H1 (cell line): ENCODE measurements around the gene TTBK1. TPM values are rescaled to one million over a fixed set of nuclear protein-coding genes. Genes with fewer than 3 reads are reported as not detected.

Experiments used
- BRCA1 ChIP-seq: IDR thresholded peaks from 2 replicates; pipeline ENCODE4 v1.6.1; 2012; ENCODE audit warnings: low read depth, low read length, improper control_type of control experiment
- SIN3A ChIP-seq, 2 experiments: IDR thresholded peaks in 1 of 2; conservative IDR thresholded peaks in 1 of 2; 2 replicates each; pipeline ENCODE4 v1.6.1; 2011 to 2012; ENCODE audit warnings: low read length in 2 of 2, improper control_type of control experiment in 1 of 2, low read depth in 1 of 2, mild to moderate bottlenecking in 1 of 2
- SIRT6 ChIP-seq: IDR thresholded peaks from one replicate; pipeline ENCODE4 v1.7.1; 2012; ENCODE audit warnings: low read length, inconsistent platforms
- SP2 ChIP-seq: IDR thresholded peaks from 2 replicates; pipeline ENCODE4 v1.6.1; 2012; ENCODE audit warnings: mild to moderate bottlenecking, low read length, inconsistent platforms
- polyA plus RNA-seq, 7 experiments: library from polyadenylated mRNA; depleted of rRNA in 3 of 7; stranded (reverse) in 5 of 7; unstranded in 2 of 7; fragments of >200 nt in 5 of 7; fragments of 200-250 nt in 2 of 7; gene quantifications; 1 replicate in 5 of 7; 2 replicates in 1 of 7; 4 replicates in 1 of 7; pipeline versions ENCODE4 v1.2.1 to v1.2.3, GENCODE V29; 2011 to 2013; ENCODE audit warnings: missing spikeins in 2 of 7, mixed read lengths in 2 of 7
- total RNA-seq: library from RNA; stranded (reverse); fragmentation: NEBNext Ultra II Directional; extraction: Animal tissue kit (Norgen Biotek cat#: 25700); gene quantifications from 2 replicates; pipeline ENCODE4 v1.2.1, GENCODE V29; 2021
- TF ChIP-seq, protein P1 (sequence below): fragments of 300-600 bp; sonication (generic); IDR thresholded peaks from 2 replicates; pipeline ENCODE4 v1.7.1; 2012; ENCODE audit warnings: low read length, moderate library complexity, mild to moderate bottlenecking, inconsistent platforms; ENCODE audit not compliant: insufficient replicate concordance
- TF ChIP-seq, protein P2 (sequence below): IDR thresholded peaks from 2 replicates; pipeline ENCODE4 v1.6.1; 2012; ENCODE audit warnings: inconsistent platforms

Gene TTBK1
- total and polyA plus RNA-seq, 2 of the 8 experiments (the other 6 are each of a cell fraction or from before 2014, with no cell fraction given) = 0.53 to 1.6 TPM

DNA sequence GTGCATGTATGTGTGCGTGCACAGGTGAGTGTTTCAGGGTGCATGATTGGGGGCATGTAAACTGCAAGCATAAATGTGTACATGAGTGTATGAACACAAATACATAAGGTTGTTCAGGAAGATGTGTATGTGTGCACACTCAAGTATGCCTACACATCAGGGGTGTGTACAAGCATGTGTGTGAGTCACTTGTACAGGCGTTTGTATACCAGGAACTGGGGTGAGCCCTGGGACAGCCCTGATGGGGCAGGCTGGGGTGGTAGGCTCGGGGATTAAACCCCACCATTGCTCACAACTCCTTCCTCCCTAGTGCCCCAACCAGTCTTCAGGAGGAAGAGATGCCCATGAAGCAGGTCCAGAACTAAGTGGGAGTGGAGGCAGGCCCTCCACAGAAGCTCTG, 61.1 kb downstream of the TTBK1 start (continued):
- TF ChIP-seq, protein P1, sequence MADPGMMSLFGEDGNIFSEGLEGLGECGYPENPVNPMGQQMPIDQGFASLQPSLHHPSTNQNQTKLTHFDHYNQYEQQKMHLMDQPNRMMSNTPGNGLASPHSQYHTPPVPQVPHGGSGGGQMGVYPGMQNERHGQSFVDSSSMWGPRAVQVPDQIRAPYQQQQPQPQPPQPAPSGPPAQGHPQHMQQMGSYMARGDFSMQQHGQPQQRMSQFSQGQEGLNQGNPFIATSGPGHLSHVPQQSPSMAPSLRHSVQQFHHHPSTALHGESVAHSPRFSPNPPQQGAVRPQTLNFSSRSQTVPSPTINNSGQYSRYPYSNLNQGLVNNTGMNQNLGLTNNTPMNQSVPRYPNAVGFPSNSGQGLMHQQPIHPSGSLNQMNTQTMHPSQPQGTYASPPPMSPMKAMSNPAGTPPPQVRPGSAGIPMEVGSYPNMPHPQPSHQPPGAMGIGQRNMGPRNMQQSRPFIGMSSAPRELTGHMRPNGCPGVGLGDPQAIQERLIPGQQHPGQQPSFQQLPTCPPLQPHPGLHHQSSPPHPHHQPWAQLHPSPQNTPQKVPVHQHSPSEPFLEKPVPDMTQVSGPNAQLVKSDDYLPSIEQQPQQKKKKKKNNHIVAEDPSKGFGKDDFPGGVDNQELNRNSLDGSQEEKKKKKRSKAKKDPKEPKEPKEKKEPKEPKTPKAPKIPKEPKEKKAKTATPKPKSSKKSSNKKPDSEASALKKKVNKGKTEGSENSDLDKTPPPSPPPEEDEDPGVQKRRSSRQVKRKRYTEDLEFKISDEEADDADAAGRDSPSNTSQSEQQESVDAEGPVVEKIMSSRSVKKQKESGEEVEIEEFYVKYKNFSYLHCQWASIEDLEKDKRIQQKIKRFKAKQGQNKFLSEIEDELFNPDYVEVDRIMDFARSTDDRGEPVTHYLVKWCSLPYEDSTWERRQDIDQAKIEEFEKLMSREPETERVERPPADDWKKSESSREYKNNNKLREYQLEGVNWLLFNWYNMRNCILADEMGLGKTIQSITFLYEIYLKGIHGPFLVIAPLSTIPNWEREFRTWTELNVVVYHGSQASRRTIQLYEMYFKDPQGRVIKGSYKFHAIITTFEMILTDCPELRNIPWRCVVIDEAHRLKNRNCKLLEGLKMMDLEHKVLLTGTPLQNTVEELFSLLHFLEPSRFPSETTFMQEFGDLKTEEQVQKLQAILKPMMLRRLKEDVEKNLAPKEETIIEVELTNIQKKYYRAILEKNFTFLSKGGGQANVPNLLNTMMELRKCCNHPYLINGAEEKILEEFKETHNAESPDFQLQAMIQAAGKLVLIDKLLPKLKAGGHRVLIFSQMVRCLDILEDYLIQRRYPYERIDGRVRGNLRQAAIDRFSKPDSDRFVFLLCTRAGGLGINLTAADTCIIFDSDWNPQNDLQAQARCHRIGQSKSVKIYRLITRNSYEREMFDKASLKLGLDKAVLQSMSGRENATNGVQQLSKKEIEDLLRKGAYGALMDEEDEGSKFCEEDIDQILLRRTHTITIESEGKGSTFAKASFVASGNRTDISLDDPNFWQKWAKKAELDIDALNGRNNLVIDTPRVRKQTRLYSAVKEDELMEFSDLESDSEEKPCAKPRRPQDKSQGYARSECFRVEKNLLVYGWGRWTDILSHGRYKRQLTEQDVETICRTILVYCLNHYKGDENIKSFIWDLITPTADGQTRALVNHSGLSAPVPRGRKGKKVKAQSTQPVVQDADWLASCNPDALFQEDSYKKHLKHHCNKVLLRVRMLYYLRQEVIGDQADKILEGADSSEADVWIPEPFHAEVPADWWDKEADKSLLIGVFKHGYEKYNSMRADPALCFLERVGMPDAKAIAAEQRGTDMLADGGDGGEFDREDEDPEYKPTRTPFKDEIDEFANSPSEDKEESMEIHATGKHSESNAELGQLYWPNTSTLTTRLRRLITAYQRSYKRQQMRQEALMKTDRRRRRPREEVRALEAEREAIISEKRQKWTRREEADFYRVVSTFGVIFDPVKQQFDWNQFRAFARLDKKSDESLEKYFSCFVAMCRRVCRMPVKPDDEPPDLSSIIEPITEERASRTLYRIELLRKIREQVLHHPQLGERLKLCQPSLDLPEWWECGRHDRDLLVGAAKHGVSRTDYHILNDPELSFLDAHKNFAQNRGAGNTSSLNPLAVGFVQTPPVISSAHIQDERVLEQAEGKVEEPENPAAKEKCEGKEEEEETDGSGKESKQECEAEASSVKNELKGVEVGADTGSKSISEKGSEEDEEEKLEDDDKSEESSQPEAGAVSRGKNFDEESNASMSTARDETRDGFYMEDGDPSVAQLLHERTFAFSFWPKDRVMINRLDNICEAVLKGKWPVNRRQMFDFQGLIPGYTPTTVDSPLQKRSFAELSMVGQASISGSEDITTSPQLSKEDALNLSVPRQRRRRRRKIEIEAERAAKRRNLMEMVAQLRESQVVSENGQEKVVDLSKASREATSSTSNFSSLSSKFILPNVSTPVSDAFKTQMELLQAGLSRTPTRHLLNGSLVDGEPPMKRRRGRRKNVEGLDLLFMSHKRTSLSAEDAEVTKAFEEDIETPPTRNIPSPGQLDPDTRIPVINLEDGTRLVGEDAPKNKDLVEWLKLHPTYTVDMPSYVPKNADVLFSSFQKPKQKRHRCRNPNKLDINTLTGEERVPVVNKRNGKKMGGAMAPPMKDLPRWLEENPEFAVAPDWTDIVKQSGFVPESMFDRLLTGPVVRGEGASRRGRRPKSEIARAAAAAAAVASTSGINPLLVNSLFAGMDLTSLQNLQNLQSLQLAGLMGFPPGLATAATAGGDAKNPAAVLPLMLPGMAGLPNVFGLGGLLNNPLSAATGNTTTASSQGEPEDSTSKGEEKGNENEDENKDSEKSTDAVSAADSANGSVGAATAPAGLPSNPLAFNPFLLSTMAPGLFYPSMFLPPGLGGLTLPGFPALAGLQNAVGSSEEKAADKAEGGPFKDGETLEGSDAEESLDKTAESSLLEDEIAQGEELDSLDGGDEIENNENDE = no peak
- TF ChIP-seq BRCA1 (no peak), SP2 (no peak), SIN3A (conservative IDR thresholded peaks at IDR 0.05 in 1 of 2, IDR thresholded peaks at IDR 0.05 in 1 of 2; ENCODE audit: low read depth in 1 of 2, low read length in 2 of 2) (no peak), SIRT6 (no peak)
- TF ChIP-seq, protein P2, sequence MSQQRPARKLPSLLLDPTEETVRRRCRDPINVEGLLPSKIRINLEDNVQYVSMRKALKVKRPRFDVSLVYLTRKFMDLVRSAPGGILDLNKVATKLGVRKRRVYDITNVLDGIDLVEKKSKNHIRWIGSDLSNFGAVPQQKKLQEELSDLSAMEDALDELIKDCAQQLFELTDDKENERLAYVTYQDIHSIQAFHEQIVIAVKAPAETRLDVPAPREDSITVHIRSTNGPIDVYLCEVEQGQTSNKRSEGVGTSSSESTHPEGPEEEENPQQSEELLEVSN = no peak
